GM12865 (cell line): ENCODE data around the gene SLC24A3.
"Not testable (repeated sequence)": the region's sequence is repeated elsewhere in the genome, so short reads cannot be mapped to it uniquely, and the experiment has no call there.

Experiments used
- DNase-seq: peaks from one replicate; pipeline ENCODE4 v3.0.0; 2010; ENCODE audit warnings: low read depth
- H3K4me3 ChIP-seq: 2 replicates; pipeline ENCODE4 v1.5.1; 2011; ENCODE audit warnings: mild to moderate bottlenecking, low read depth, low read length, control low read depth
- CTCF ChIP-seq: IDR thresholded peaks from 2 replicates; pipeline ENCODE4 v1.5.1; 2011; ENCODE audit warnings: low read length, control low read depth, low read depth, inconsistent platforms; ENCODE audit not compliant: insufficient read depth; ENCODE audit errors: missing control alignments

SLC24A3 gene

GRCh38 chr20:19672498-19672897 is 460.1 kb downstream of the SLC24A3 start:
- no peak for TF ChIP-seq CTCF
- no peak for DNase-seq
- H3K4me3 ChIP-seq = no peak overlapping the region

DNA sequence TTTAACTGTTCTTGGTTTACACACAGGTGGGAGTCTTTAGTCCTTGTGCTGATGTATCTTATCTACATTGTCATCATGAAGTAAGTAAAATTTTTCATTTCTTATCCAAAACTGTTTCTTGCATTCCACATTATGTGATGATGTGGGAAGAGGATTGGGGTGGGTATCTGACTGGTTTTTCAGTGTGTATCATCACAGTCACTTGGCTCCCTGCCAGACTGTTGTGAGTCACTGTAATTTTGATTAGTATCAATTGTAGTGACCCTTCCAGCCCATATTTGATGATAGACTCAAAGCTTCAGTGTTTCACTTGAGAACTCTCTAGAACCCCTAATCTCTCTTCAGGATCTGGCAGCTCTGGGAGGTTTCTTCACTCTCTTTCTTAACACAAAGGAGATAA is 461.1 kb downstream of the SLC24A3 start:
- no peak for DNase-seq
- H3K4me3 ChIP-seq = no peak overlapping the region
- no peak for TF ChIP-seq CTCF

DNA sequence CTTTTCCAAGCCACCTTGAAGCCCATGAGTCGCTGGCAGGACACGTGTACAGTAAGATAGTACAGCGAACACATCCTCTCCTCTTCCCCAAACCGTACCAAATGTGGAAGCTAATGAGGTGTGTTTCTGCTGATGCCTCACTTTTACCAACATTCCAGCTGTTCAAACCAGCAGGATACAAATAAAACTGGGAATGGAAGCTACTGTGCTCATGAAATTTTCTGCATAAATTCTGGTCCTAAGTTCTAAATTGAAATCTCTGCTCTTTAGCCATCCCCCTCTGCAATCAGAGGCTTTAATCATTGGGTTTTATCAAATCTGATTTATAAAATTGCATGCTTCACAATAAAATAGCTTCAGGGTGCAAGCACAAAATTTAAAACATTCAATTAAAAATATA is 463.8 kb downstream of the SLC24A3 start:
- DNase-seq = no peak
- H3K4me3 ChIP-seq = no peak overlapping the region

DNA sequence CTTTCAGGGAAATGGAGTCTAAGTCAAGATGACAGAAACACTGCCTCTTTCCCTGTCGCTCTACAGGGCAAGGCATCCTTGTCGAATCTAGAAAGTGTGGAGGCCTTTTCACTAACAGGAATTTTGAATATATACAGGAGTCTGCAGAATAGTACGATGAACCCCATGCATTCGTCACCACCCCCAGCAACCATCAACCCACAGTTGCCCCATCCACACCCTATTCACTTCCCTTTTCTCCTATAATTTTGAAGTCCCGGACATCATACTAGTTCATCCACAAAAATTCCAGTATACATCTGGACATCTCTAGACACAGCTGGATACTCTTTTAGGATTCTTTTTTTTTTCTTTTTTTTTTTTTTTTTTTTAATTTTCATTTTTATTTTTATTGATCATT is 464.9 kb downstream of the SLC24A3 start:
- H3K4me3 ChIP-seq = no peak overlapping the region
- no peak for DNase-seq
- no peak for TF ChIP-seq CTCF

More for the DNA sequence above, 463.8 kb downstream of the SLC24A3 start:
- TF ChIP-seq CTCF = no peak

- not testable (repeated sequence) for H3K4me3 ChIP-seq, DNase-seq
Observed at GRCh38 chr20:19678591-19678990, 466.1 kb downstream of the SLC24A3 start.

DNA sequence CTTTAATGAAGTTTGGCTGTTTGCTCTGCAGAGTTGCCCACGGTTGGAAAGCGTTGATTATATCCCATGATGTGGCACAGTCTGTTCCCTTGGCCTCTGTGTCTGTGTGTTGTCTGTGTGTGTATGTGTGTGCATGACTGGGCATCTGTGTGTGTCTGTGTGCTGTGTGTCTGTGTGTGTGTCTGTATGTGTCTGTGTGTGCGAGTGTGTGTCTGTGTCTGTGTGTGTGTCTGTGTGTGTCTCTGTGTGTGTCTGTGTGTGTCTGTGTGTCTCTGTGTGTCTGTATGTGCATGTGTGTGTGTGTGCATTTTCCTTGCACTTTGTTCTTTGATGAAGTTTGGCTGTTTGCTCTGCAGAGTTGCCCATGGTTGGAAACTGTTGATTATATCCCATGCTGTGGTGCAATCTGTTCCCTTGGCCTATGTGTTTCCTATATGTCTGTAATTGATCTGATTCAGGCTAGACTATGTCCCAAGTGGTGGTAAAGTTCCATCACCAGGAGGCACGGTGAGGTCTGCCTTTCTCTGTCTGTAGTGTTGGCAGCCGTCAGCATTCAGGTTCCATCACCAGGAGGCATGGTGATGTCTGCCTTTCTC is 467.6 kb downstream of the SLC24A3 start:
- H3K4me3 ChIP-seq = no peak overlapping the region
- no peak for TF ChIP-seq CTCF

DNA sequence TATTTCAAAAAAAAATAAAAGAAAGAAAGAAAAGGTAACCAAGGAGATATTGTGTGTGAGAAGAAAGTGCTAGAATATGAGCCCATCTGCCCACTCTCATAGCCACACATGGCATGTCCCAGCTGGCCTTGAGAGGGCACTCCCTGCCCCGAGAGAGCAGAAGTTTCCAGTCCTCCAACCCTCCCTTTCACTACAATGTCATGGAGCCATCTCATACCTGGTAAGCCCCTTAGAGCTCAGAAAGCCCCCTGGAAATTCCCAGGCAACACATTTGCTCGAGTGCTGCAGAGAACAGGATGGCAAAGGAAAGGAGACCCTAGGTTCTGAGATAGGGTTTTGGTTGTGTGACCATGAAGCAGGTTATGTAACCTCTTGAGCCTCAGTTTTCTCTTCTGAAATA is 469.8 kb downstream of the SLC24A3 start:
- DNase-seq = peak; percentile 50
- no peak overlapping the region for H3K4me3 ChIP-seq

More for the DNA sequence above, 467.6 kb downstream of the SLC24A3 start:
- no peak for DNase-seq

More for the DNA sequence above, 469.8 kb downstream of the SLC24A3 start:
- no peak for TF ChIP-seq CTCF
